ENCODE data around the gene COLEC11. TPM values are rescaled to one million over a fixed set of nuclear protein-coding genes. Genes with fewer than 3 reads are reported as not detected.

The COLEC11 gene
- total RNA-seq, 1 experiment from 2014 or later: 0.77 TPM

GRCh38 chr2:3625186-3625585 lies 30.3 kb downstream of the COLEC11 start:
- POLR2A ChIA-PET (ENCODE audit: low non-redundant PET): no interaction called here
- H3K27ac ChIP-seq (ENCODE audit: low read depth, low read length, poor library complexity, severe bottlenecking): no peak overlapping the region
- intact Hi-C loops (cut with micrococcal nuclease; ENCODE audit: unreplicated experiment): no loop called here
- H3K36me3 ChIP-seq (ENCODE audit: insufficient read depth, low read length, poor library complexity, severe bottlenecking): no peaks in the 10 kb centered on the region
- no peak for DNase-seq (ENCODE audit: low spot score)
- CTCF ChIA-PET: no interaction called here
- BruUV-seq (replicated peaks): no TSS peak
- TF ChIP-seq, protein P1, sequence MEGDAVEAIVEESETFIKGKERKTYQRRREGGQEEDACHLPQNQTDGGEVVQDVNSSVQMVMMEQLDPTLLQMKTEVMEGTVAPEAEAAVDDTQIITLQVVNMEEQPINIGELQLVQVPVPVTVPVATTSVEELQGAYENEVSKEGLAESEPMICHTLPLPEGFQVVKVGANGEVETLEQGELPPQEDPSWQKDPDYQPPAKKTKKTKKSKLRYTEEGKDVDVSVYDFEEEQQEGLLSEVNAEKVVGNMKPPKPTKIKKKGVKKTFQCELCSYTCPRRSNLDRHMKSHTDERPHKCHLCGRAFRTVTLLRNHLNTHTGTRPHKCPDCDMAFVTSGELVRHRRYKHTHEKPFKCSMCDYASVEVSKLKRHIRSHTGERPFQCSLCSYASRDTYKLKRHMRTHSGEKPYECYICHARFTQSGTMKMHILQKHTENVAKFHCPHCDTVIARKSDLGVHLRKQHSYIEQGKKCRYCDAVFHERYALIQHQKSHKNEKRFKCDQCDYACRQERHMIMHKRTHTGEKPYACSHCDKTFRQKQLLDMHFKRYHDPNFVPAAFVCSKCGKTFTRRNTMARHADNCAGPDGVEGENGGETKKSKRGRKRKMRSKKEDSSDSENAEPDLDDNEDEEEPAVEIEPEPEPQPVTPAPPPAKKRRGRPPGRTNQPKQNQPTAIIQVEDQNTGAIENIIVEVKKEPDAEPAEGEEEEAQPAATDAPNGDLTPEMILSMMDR (conservative IDR thresholded peaks at IDR 0.05; ENCODE audit: low read depth, low read length): no peak
- TF ChIP-seq EZH2 (IDR thresholded peaks at IDR 0.05; ENCODE audit: borderline replicate concordance, low read depth, low read length, poor library complexity, severe bottlenecking): no peak
- no peaks in the 10 kb centered on the region for H3K9me3 ChIP-seq (ENCODE audit: low read depth, low read length, poor library complexity, severe bottlenecking)
- H3K27me3 ChIP-seq (replicated peaks; ENCODE audit: insufficient read depth, low read depth, low read length, poor library complexity): no peaks in the 10 kb centered on the region
- no peaks in the 10 kb centered on the region for H3K4me1 ChIP-seq (ENCODE audit: insufficient read depth, low read length, poor library complexity, severe bottlenecking)
- no peak overlapping the region for H3K4me3 ChIP-seq (ENCODE audit: low read depth, low read length, poor library complexity, severe bottlenecking)

DNA sequence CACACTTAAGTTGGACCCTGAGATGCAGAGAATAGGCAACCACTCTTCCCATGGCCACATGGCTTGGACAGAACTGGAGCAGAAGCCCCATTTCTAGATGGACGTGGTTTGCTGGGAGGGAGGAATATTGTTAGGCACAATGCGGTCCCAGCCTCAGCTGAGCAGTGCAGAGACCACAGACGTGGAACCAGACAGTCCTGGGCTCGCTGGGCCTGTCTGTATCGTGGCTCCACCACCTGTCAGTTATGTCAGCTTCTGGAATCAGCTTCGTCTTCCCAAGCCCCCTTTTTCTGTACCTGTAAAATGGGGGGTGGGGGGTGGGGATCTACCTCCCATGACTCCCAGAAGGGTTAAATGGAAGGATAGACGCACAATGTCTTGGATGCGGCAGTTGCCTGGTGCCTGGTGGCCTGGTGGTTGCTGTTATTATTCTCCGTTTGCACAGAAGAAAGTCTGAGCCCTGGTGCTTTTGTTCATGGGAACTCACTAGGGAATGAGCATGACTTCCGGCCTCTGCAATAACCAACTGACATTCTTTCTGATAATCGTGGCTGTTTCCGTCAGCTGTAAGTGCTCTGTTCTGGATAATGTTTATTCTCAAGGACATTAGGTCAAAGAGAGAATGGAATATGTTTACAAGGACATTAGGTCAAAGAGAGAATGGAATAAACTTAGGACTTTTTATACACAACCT lies 31.4 kb downstream of the COLEC11 start:
- no peak overlapping the region for H3K4me3 ChIP-seq (ENCODE audit: low read depth, low read length, poor library complexity, severe bottlenecking)
- POLR2A ChIA-PET (ENCODE audit: low non-redundant PET): no interaction called here
- no TSS peak for BruUV-seq (replicated peaks)
- H3K27ac ChIP-seq (ENCODE audit: low read depth, low read length, poor library complexity, severe bottlenecking): no peak overlapping the region
- no peaks in the 10 kb centered on the region for H3K9me3 ChIP-seq (ENCODE audit: low read depth, low read length, poor library complexity, severe bottlenecking)
- TF ChIP-seq, protein P1 (conservative IDR thresholded peaks at IDR 0.05; ENCODE audit: low read depth, low read length): no peak
- TF ChIP-seq EZH2 (IDR thresholded peaks at IDR 0.05; ENCODE audit: borderline replicate concordance, low read depth, low read length, poor library complexity, severe bottlenecking): no peak
- no peaks in the 10 kb centered on the region for H3K36me3 ChIP-seq (ENCODE audit: insufficient read depth, low read length, poor library complexity, severe bottlenecking)
- no peaks in the 10 kb centered on the region for H3K27me3 ChIP-seq (replicated peaks; ENCODE audit: insufficient read depth, low read depth, low read length, poor library complexity)
- intact Hi-C loops (cut with micrococcal nuclease; ENCODE audit: unreplicated experiment): no loop called here
- no peak for DNase-seq (ENCODE audit: low spot score)
- no peaks in the 10 kb centered on the region for H3K4me1 ChIP-seq (ENCODE audit: insufficient read depth, low read length, poor library complexity, severe bottlenecking)
- CTCF ChIA-PET: no interaction called here

DNA sequence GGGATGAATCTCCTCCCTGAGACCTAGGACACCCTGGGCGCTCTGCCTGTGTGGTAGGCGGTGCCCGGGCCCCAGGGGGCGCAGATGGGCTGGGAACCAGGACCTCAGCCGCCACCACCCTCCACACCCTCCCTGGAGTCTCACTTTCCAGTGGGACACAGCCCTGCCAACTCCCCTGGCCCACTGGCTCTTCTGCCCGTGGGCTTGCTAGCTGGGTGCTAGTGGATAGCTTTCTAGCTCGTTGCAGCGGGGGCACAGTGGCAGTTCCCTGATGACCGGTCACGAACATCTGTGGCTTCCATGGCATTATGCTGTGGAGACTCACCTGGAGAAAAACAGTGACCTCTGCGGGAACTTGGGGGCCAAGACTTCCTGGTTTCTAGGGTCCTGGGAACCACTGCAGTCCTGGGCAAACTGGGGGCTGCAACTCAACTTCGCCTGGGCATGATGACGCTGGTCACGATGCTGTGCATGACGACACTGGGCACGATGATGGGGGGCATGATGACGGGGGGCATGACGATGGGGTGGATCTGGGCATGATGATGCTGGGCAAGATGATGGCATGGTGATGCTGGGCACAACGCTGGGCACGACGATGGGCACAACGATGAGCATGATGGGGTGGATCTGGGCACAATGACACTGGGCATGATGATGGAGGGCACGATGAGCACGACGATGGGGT lies 32.0 kb downstream of the COLEC11 start:
- no peak overlapping the region for H3K4me3 ChIP-seq (ENCODE audit: low read depth, low read length, poor library complexity, severe bottlenecking)
- no peak for DNase-seq (ENCODE audit: low spot score)
- ChIA-PET POLR2A (ENCODE audit: low non-redundant PET) (no interaction called here), CTCF (no interaction called here)
- no peak overlapping the region for H3K27ac ChIP-seq (ENCODE audit: low read depth, low read length, poor library complexity, severe bottlenecking)
- BruUV-seq (replicated peaks): no TSS peak
- intact Hi-C loops (cut with micrococcal nuclease; ENCODE audit: unreplicated experiment): no loop called here
- H3K9me3 ChIP-seq (ENCODE audit: low read depth, low read length, poor library complexity, severe bottlenecking): no peaks in the 10 kb centered on the region
- no peaks in the 10 kb centered on the region for H3K4me1 ChIP-seq (ENCODE audit: insufficient read depth, low read length, poor library complexity, severe bottlenecking)
- TF ChIP-seq, protein P1 (conservative IDR thresholded peaks at IDR 0.05; ENCODE audit: low read depth, low read length): no peak
- TF ChIP-seq EZH2 (IDR thresholded peaks at IDR 0.05; ENCODE audit: borderline replicate concordance, low read depth, low read length, poor library complexity, severe bottlenecking): no peak
- H3K27me3 ChIP-seq (replicated peaks; ENCODE audit: insufficient read depth, low read depth, low read length, poor library complexity): no peaks in the 10 kb centered on the region
- no peaks in the 10 kb centered on the region for H3K36me3 ChIP-seq (ENCODE audit: insufficient read depth, low read length, poor library complexity, severe bottlenecking)

Measured in A673 (cell line).